ENCODE results near the gene TMEM240.
A peak's percentile ranks its signal among the peaks of the same experiment; 100 is the strongest.
"Not testable (repeated sequence)": the region's sequence is repeated elsewhere in the genome, so short reads cannot be mapped to it uniquely, and the experiment has no call there.

Gene TMEM240

GRCh38 chr1:1507305-1507704, 33.1 kb downstream of the TMEM240 start:
- no peaks in the 10 kb centered on the region for H3K27me3 ChIP-seq
- no peak overlapping the region for H3K27ac ChIP-seq
- H3K4me2 ChIP-seq: no peak overlapping the region
- H3K36me3 ChIP-seq: no peaks in the 10 kb centered on the region
- H3K4me1 ChIP-seq: peaks cover 26 to 69% (median 56%) of the 10 kb centered on the region in 10 experiments
- TF ChIP-seq Cebpa-rat (IDR thresholded peaks at IDR 0.05): no peak
- H3K4me3 ChIP-seq: no peak overlapping the region
- no peaks in the 10 kb centered on the region for H4K20me1 ChIP-seq
- H3K9ac ChIP-seq: no peak overlapping the region
- no peaks in the 10 kb centered on the region for H3K9me3 ChIP-seq (replicated peaks in 1 of 11)

- not testable (repeated sequence) for H3K9me3 ChIP-seq (replicated peaks in 1 of 11); H3K4me3 ChIP-seq; H4K20me1 ChIP-seq; H3K36me3 ChIP-seq; H3K27me3 ChIP-seq
- peak overlapping the region; percentile 41 to 75 (median 59) for H3K4me2 ChIP-seq
- peaks cover 22 to 68% (median 53%) of the 10 kb centered on the region in 10 experiments for H3K4me1 ChIP-seq
- peak overlapping the region in 10 of 11 experiments; percentile 25 to 80 (median 68); a peak in 17 of 22 replicates for H3K27ac ChIP-seq
- peak overlapping the region; percentile 18 to 68 (median 52); a peak in 19 of 22 replicates for H3K9ac ChIP-seq
These were observed 34.6 kb downstream of the TMEM240 start for GRCh38 chr1:1505801-1506200.

GRCh38 chr1:1505366-1505798, 35.0 kb downstream of the TMEM240 start:
- H3K9ac ChIP-seq: peak overlapping the region; percentile 34 to 73 (median 57); a peak in 16 of 22 replicates
- H3K27me3 ChIP-seq; H3K36me3 ChIP-seq; H4K20me1 ChIP-seq; H3K9me3 ChIP-seq (replicated peaks in 1 of 11): not testable (repeated sequence)
- H3K4me2 ChIP-seq: peak overlapping the region; percentile 59 to 77 (median 68)
- H3K4me3 ChIP-seq: peak overlapping the region in 6 of 10 experiments; percentile 29 to 56 (median 41); a peak in 7 of 20 replicates
- peaks cover 18 to 63% (median 48%) of the 10 kb centered on the region in 10 experiments for H3K4me1 ChIP-seq
- H3K27ac ChIP-seq: peak overlapping the region; percentile 54 to 80 (median 68); a peak in 19 of 22 replicates

GRCh38 chr1:1504777-1505365, 35.6 kb downstream of the TMEM240 start:
- Histone ChIP-seq H3K9ac (peak overlapping the region; percentile 33 to 73 (median 55); a peak in 16 of 22 replicates), H3K4me2 (peak overlapping the region; percentile 59 to 77 (median 68)), H3K27ac (peak overlapping the region; percentile 54 to 80 (median 68); a peak in 19 of 22 replicates), H3K4me1 (peaks cover 16 to 58% (median 45%) of the 10 kb centered on the region in 10 experiments), H3K4me3 (peak overlapping the region in 6 of 10 experiments; percentile 29 to 56 (median 41); a peak in 7 of 20 replicates)
- not testable (repeated sequence) for H3K36me3 ChIP-seq; H3K9me3 ChIP-seq (replicated peaks in 1 of 11); H4K20me1 ChIP-seq; H3K27me3 ChIP-seq

GRCh38 chr1:1495461-1495975, 44.9 kb downstream of the TMEM240 start:
- not testable (repeated sequence) for H3K4me2 ChIP-seq, H3K27me3 ChIP-seq, H3K4me3 ChIP-seq, H3K4me1 ChIP-seq, H3K9ac ChIP-seq, H3K27ac ChIP-seq
- peaks cover 44 to 59% (median 57%) of the 10 kb centered on the region in 11 experiments for H3K36me3 ChIP-seq
- peaks cover 0 to 53% (median 14%) of the 10 kb centered on the region in 11 experiments; a peak in 11 of 22 replicates for H4K20me1 ChIP-seq
- H3K9me3 ChIP-seq (replicated peaks in 1 of 11): peaks cover 0 to 24% (median 10%) of the 10 kb centered on the region in 11 experiments; a peak in 14 of 22 replicates

- peaks cover 0 to 24% (median 10%) of the 10 kb centered on the region in 11 experiments; a peak in 14 of 22 replicates for H3K9me3 ChIP-seq (replicated peaks in 1 of 11)
- not testable (repeated sequence) for H3K4me2 ChIP-seq, H3K27ac ChIP-seq, H3K27me3 ChIP-seq, H3K9ac ChIP-seq, H3K4me1 ChIP-seq, H3K4me3 ChIP-seq
- peaks cover 55 to 71% (median 70%) of the 10 kb centered on the region in 11 experiments for H3K36me3 ChIP-seq
- H4K20me1 ChIP-seq: peaks cover 0 to 64% (median 15%) of the 10 kb centered on the region in 11 experiments; a peak in 12 of 22 replicates
These were observed 46.1 kb downstream of the TMEM240 start for GRCh38 chr1:1494311-1494710.

- H3K4me1 ChIP-seq: no peaks in the 10 kb centered on the region
- no peak overlapping the region for H3K4me3 ChIP-seq
- H3K27me3 ChIP-seq: no peaks in the 10 kb centered on the region
- H3K27ac ChIP-seq: no peak overlapping the region
- TF ChIP-seq Cebpa-rat (IDR thresholded peaks at IDR 0.05): no peak
- no peak overlapping the region for H3K4me2 ChIP-seq
- peaks cover 76 to 98% (median 94%) of the 10 kb centered on the region in 11 experiments for H3K36me3 ChIP-seq
- no peak overlapping the region for H3K9ac ChIP-seq
- peaks cover 0 to 24% (median 10%) of the 10 kb centered on the region in 11 experiments; a peak in 14 of 22 replicates for H3K9me3 ChIP-seq (replicated peaks in 1 of 11)
- H4K20me1 ChIP-seq: peaks cover 0 to 85% (median 31%) of the 10 kb centered on the region in 11 experiments; a peak in 12 of 22 replicates
These were observed 48.8 kb downstream of the TMEM240 start for GRCh38 chr1:1491601-1492000.

GRCh38 chr1:1490633-1491230, 49.7 kb downstream of the TMEM240 start:
- peaks cover 78 to 99% (median 93%) of the 10 kb centered on the region in 11 experiments for H3K36me3 ChIP-seq
- TF ChIP-seq Cebpa-rat (IDR thresholded peaks at IDR 0.05): no peak

GRCh38 chr1:1489861-1490260, 50.6 kb downstream of the TMEM240 start:
- H3K9me3 ChIP-seq (replicated peaks in 1 of 11): peaks cover 0 to 24% (median 10%) of the 10 kb centered on the region in 11 experiments; a peak in 14 of 22 replicates
- no peak overlapping the region for H3K9ac ChIP-seq
- H3K36me3 ChIP-seq: peaks cover 78 to 99% (median 90%) of the 10 kb centered on the region in 11 experiments
- TF ChIP-seq Cebpa-rat (IDR thresholded peaks at IDR 0.05): no peak
- H3K4me2 ChIP-seq: no peak overlapping the region
- H3K27ac ChIP-seq: no peak overlapping the region
- no peak overlapping the region for H3K4me3 ChIP-seq
- no peaks in the 10 kb centered on the region for H3K27me3 ChIP-seq
- peaks cover 0 to 88% (median 40%) of the 10 kb centered on the region in 11 experiments; a peak in 16 of 22 replicates for H4K20me1 ChIP-seq
- peaks cover 0 to 9% (median 0%) of the 10 kb centered on the region in 10 experiments; a peak in 3 of 20 replicates for H3K4me1 ChIP-seq

More at GRCh38 chr1:1490633-1491230, 49.7 kb downstream of the TMEM240 start:
- Histone ChIP-seq H4K20me1 (peaks cover 0 to 88% (median 33%) of the 10 kb centered on the region in 11 experiments; a peak in 16 of 22 replicates), H3K9ac (no peak overlapping the region), H3K27me3 (no peaks in the 10 kb centered on the region), H3K4me1 (no peaks in the 10 kb centered on the region), H3K4me3 (no peak overlapping the region), H3K4me2 (no peak overlapping the region), H3K27ac (no peak overlapping the region), H3K9me3 (replicated peaks in 1 of 11) (peaks cover 0 to 24% (median 10%) of the 10 kb centered on the region in 11 experiments; a peak in 14 of 22 replicates)
